ENCODE data around the gene MEF2C.

The MEF2C gene

DNA sequence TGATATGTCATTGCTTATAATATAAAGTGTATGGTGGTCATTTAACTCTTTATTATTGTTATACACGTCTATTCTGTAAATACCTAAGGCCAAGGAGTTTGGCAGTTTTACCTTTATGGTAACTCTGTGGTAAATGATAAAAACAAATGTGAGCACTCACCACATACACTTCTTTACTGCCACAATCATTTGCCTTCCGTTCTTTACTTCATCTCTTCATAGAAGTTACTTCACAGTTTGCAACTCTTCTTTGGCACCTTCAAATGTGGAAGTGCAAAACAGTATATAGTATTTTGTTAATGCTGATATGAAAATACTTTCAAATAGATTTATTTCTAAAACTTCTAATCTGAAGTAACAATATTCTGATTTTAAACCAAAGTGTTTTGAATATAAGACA lies 4.4 kb upstream of the MEF2C start:
- DNase-seq = no peak

DNA sequence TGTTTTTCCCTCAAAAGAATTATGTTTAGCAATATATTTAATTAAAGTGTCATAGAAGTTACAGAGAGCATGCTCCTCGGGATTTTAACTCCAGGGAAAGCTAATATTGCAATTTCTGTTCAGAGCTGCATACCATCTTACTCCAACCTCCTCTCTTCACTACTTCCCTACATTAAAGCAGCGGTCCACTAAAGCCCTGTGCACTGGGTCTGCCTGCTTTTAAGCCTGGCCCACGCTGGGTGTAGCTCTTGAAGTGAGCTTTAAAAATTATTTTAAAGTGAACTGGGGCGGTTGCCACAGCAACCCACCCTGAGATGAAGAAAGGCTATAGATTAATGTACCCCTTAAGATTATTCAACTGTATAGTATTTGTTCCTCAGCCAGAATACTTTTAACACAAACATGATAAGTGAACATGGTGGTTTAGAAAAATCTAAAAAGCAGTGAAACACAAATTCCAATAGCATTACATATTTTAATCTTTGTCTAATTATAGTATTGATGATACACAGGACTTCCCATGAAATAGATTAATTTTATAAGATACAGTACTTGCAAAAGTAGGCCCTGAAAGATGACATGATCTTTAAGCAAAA lies 3.9 kb upstream of the MEF2C start:
- DNase-seq = no peak

DNA sequence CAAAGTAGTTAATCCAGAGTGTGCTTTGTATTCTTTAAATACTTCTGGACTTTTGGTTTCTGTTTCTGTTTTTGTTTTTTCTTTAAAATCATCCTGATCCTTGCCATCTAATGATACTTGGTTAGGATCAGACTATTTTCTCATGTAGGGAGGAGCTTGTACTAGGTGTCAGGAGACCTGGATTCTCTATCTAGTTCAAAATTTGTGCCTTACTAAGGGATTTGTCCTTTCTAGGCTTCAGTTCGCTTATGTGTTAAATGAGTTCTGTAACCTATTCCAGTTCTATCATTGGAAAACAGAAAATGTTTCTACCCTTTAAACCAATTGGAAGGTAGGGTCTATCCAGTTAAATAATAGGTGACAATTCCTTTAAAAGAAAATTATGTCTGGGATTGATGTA lies 3.3 kb upstream of the MEF2C start:
- no peak for DNase-seq

DNA sequence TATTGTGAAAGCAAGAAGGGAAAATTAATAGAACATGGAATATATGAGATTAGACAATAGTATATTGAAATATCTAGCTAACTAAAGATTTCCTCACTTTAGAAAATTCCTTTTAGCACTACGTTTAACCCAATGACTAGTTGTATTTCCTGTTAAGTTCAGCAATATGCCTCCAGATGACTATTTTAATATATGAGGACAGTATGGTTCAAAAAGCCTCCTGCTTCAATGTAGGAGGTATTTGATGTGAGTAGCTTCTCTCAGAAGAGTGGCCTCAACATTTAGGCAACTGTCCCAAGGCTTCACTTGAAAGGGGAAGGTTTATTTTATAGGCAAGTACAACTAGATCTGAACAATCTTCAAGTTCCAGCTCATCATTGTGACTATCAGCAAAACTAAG lies 2.0 kb upstream of the MEF2C start:
- DNase-seq = no peak

DNA sequence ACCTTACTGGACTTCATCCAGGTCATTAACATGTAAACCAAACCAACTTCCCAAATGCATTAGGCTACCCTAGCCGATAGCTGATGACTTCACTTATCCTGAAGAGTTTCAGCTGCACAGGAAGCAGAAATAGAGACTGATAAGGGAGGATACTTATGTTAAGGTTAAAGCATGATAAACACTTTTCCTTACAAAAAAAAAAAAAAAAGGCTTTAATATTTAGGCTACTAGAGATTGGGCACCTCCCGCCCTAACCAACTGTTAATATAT lies 1.6 kb upstream of the MEF2C start:
- DNase-seq = no peak

DNA sequence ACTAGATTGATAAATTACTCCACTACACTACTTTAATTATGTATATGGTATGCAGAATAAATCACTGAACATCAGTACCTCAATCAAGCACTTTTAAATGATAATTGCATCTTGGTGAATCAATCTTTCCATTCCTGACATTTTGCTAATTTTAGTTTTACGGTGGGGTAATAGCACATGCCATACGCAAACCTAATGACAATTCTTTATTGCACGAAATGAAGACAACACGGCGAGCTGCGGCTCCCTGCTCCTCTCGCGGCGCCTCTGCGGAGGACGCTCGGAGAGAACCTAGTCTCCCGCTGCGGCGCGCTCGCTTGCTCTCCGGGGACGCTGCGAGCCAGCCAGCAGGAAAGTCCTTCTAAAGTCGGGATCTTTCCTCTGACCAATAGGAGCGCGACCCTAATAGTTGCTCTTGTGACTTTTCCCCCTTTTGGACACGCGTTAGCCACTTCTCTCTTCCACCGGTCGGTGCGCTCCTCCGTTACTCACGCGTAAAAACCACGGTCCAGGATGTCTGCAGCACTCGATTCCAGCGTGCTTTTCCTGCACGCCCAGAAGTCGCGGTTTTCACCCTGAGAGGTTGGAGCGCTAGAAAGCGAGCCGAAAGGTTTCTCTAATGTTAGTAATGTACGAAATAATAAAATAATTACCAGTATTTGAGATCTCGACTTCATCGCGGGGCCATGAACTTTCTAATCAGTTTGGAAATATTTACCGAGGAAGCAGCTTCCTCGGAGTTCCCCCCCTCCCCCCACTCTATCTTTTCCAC lies 1.0 kb upstream of the MEF2C start:
- no peak for DNase-seq

DNA sequence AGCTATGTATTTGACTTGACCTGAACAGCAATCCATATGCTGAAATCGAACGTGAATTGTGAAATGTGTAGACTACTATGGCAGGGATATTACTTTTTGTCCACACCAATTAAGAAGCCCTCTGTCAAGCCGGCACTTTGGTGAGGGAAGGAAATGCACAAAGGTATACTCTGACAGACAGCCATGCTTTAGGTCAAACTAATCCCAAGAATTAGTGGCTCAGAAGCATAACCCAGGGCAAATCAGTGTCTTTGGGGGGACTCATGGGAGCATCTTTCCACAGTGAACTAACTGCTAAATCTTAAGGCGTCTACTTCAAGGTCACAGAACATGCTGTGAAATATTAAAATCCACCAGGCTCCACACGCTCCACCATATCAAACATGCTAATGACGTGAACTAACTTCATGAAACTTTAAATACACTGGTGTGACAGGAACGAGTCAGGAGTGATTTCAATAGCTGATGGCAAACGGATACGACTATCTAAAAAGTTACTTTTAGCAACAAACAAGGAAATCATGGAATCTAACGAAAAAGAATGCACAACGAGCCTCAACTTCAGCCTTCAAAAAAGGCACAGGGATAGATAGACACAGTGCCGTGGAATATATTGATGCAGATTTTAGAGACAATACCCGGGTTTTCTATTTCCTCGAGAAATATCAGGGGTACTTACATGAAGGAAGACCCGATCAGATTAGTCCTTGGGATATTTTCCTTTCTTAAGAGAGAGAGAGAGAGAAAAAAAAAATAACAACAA lies 527 bp downstream of the MEF2C start:
- no peak for DNase-seq

DNA sequence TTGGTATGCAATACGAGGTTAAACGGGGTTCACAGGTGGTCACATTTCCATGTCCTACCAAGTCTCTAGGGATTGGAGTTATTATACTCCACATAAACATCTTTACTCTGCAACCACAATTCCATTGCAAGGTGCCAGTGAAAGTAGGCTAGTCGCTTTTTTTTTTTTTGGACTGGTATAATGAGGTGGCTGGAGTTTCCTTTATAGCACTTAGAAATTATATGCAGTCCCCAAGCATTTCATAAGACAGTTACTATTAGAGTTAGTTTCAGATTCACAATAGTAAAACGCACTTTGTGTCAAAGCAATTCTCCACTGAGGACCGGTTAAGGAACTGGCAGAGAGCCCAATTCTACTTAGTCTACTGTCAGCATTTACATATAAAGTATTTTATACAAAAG lies 1.4 kb downstream of the MEF2C start:
- no peak for DNase-seq

DNA sequence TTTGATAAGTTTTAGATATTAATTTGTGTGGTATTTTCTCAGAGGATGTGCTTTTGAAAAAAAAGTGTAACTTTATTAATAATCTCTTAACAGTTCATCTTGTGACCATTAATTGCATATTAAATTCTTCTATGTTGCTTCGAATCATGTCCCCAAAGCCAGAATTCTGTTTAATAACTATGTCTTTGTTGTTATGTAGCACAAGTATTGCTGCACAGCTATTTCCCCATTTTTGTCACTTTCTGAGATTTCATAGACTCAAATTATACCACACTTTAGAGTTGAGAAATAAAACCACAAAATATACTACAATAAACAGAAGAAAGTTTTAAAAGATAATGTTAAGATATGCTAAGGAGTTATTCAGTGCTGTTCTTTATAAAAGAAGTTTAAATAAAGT lies 2.8 kb downstream of the MEF2C start:
- no peak for DNase-seq

DNA sequence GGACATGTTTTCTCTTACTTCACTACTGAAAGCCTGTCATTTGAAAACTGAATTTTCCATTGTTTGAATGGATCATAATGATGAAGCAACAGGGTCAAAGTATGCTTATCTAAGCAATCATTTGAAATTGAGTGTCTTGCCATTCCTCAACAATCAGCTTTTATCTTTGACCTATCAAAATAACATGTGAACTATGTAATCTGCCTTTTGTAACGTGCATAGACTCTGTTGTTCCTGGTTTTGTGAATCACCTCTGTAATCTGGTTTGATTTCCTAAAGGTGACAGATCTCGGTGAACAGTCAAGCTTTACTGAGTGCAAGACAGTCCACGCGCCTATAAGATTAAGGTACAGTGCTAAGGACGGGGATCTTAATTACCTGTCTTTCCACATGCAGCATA lies 3.3 kb downstream of the MEF2C start:
- DNase-seq = no peak

DNA sequence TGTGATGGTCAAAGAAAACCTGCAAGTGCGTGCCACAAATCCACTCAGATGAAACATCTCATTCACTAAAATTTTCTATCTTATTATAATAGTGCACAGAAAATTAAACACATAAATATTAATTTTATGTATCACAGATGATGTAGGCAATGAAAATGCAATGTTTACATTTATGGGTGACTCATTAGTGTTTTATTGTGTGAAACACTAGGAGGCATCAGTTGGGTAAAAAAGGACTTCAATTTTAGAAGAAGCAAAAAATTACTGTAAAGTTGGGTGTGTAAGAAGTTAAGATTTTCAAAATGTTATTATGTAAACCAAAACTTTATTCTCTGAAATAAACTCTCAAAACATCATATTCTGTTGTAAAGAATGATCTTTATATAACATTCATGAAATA lies 4.0 kb downstream of the MEF2C start:
- DNase-seq = no peak

DNA sequence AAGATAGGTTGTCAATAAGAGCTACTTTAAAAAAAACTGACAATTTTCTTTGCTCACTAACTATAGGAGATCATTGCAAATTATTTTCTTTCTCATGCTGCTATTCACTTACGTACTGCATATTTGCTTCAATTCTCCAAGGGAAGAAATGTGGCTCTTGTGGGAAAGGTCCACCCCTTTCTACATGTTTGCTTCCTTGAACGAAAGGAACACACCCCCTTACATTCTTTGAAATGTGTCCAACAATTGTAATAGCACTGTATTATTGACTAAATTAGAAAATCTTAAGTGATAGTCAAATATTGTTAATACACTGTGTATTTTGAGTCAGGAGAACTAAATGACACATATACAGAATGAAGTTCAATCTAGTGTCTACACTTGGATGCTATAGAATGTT lies 5.2 kb downstream of the MEF2C start:
- no peak for DNase-seq

DNA sequence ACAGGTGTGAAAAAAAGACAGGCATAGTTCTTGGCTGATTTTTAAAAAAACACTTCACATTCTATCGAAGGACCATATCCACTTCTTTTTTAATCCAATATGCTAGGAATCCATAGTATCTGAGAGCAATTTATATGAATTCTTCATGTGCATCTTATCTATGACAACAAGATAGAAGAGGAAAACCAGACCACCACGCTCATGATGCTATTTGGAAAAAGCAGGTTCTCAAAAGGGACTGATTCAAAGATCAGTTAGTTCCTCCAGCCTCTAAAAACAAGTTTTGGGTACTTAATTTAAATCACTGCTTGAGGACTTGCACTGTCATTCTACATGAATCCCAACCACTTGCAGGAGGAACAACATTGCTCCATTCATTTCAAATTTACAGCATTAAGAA lies 6.3 kb downstream of the MEF2C start:
- DNase-seq = no peak

DNA sequence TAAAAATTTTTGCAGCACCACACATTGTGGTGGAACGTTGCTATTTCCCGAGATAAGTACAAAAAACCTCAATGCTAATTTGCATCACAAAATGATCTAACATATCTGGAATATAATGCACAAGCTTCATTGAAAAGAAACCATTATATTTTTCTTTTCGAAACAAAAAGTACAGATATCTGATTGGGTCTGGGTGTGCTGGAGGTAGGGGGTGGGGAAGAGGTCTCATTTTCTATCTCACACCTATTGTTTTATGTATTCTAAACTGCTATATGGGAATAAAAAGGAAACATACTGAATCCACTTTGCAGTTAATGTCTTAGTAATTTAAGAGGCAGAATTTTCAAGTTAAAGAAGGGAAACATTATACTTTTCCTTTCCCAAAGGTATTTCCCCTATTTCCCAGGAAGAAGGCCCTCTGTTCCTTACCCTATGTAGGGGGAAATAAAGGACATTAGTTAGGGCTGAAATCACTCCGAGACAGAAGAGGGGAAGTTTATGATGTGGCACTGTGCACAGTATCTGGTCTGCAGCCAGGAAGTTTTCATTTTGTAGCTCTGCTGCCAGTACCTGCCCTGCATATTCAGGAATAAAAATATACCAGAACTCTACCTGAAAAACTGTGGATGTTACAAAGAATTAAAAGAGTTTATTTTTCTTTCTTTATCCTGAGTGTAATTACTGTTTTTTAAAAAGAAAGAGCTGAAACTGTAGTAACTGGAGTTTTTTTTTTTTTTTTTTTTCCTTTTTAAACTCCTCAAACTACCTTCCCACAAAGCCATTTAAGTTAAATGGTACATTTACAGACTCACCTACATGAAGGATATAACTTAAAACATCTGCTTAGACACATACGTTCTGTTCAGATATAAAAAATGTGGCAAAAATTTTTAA lies 7.4 kb downstream of the MEF2C start:
- DNase-seq = no peak

DNA sequence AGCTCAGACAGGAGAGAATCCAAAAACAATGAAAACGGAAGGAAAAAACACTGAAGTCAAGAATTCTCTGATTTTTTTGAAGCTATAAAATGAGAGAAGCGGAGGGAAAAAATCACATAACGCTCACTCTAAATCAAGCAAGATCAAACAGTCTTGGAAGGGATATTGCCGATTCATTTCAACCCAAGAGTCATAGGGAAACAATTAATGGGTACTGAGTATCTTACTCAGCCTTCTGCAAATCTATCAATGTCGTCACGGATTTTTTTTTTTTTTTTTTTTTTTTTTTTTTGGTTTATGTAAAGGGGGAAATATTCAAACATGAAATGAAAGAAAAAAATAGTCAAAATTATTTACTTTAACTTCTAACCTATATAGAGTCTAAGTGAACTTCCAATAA lies 9.5 kb downstream of the MEF2C start:
- no peak for DNase-seq

DNA sequence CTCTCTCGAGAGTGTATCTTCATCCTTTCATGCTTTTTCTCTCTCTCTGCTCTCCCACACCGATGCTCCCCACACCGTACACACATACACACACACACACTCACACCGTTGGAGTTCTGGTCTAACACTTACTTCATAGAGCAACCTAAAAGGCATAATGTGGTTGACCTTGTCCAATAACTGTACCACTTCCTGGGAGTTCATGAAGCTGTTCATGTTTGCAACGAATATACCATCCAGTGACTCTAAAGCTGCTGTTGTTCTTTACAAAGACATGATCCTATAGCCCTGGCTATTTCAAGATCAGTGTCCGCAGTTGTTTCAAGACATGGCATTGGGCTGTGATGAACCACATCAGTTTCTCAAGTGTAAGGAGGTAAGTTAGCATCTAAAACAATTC lies 10.0 kb downstream of the MEF2C start:
- DNase-seq = no peak

DNA sequence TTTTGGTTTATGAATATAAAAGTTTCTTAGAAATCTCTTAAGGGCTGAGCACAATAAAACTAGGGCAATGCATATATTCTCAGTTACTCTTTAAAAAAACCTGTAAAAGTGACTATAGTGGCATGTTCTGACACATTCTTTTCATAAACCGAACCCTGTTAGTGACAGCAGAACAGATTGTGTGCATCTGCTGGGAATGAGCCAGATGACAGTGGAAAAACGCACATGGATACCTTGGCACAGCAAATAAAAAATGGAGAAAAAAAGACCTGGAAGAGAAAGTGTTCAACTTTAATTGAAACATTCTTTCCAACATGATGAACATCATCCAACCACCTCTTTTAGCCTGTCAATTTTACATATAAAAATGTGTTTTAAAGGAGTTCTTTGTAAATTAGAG lies 12.7 kb downstream of the MEF2C start:
- no peak for DNase-seq

DNA sequence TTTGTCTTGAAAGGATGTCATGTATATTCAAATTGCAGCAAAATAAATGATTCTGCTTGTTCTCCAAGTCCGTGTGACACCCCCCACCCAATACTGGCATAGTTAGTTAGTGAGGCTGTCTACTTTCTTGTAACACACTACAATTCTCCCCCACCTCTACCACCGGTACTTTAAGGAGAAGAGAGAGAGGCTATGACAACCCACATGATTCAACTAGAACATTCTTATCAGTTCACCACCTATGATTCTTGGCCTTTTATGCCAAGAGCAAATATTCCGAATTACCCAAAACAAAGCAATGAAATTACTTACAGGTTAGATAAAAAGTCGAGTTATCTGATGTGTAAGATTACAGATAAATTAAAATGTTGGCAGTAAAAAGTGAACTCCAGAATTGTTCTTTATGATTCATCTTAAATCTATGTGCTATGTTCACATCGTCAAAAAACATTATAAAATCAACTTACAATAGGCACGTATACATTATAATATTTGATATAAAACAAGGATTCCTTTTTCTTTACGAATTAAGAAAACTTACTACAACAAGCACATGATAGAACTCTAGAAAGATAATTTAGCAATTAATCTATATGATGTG lies 14.4 kb downstream of the MEF2C start:
- DNase-seq = no peak

DNA sequence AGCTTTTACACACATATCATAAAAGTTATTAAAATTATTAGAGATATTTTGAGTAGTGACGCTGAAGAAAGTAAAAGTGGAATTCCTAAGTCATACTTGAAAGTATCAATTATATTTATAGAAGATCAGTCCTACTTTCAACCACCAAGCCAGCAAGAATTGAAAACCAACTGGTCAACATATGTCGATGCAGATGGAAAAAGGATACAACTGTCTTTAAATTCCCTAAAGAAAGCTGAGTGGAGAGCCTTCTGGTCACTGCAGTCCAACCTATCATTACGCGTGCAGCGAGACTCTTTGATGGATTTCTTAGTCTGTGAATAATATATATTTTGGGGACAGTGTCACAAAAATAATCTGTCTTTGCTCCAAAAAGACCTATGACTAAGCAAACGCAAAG lies 15.3 kb downstream of the MEF2C start:
- DNase-seq = no peak

DNA sequence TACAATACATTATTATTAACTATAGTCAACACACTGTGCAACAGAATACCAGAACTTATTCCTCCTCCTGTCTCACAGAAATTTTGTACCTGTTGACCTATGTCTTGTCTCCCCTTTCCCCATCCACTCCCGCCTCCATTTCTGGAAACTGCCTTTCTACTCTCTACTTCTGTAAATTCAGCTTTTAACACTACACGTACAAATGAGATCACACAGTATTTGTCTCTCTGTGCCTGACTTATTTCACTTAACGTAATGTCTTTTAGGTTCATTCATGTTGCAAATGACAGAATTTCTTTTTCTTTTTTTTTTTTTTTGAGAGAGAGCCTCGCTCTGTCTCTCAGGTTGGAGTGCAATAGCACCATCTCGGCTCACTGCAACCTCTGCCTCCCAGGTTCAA lies 19.5 kb downstream of the MEF2C start:
- DNase-seq = no peak

DNA sequence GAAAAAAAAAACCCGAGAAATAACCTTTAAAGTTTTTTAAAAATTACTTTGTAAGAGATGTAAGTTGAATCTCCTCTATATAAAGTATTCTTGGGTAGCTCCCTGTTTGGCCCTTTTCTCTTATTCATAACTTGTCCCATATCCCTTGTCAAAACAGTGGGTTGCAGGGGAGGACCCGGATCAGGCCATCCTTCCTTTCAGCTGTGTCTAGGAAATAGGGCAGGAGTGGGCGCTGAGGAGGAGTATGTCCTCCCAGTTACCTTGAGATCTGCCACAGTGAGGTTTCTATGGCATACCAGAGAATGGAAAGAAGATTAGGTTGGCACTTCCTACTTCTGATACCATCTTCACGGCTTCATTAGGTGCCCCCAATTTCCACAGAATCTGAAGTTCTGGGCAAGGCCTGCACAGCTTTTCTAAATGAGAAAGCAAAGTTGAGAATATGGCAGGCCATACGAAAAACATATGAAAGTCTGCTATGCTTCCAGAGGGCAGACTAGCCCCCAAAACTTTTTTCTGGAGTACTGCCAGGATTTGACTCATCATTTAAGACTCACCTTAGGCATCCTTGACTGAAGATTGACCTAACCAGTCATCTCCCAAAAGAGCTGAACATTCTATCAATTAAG lies 20.3 kb downstream of the MEF2C start:
- DNase-seq = no peak

DNA sequence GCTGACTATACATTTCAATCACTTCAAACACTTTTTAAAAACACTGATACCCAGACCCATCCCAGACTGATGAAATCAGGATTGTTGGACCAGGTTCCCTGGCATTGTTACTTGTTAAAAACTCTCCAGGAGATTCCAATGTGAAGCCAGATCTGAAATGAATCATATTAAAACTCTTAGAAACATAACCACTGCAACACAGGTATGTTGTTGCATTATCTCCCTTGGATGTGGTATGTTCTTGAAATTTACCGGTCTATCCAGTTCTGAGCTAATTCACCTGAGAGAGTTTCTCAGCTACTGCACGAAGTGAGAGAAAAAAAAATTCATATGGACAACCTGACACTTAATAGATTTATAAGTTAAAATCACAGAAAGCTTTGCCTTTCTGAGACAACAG lies 21.8 kb downstream of the MEF2C start:
- no peak for DNase-seq

DNA sequence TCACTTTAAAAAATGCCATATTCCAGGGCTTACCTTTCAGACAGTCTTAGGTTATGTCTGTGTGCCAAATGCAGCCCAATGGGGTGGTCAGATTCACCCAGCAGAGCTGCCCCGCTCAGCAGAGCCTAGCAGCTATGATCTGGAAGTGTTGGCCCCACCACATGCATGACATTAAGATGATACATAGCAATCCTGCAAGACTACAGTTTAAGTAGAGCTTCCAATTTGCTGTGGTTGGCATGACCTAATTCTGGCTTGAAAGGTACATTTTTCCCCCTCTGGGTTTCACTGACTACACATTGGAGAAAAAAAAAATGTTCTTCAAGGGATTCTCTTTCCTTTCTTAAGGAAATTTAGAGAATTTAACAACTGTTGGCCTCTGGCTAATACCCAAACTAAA lies 22.5 kb downstream of the MEF2C start:
- DNase-seq = no peak
